GM13977 (cell line): ENCODE data around the gene PRKG2.

Experiments
- DNase-seq: peaks from one replicate; pipeline ENCODE4 v3.0.0; 2012; ENCODE audit warnings: low spot score
- in situ Hi-C: fragments of 300-500 bp; cut with MboI; formaldehyde crosslinking; loops from one replicate; pipeline ENCODE4 v1.12.0; 2022; ENCODE audit warnings: low sequenced_read_pairs, low pct_unique_long_range_greater_than_20kb, mixed read lengths, inconsistent platforms; ENCODE audit not compliant: unreplicated experiment
- TF ChIP-seq, protein P1 (sequence below): IDR thresholded peaks from 2 replicates; pipeline ENCODE4 v1.5.1; 2012; ENCODE audit warnings: mild to moderate bottlenecking, control low read depth; ENCODE audit not compliant: insufficient read depth; ENCODE audit errors: extremely low read depth, missing control alignments

PRKG2 gene

DNA sequence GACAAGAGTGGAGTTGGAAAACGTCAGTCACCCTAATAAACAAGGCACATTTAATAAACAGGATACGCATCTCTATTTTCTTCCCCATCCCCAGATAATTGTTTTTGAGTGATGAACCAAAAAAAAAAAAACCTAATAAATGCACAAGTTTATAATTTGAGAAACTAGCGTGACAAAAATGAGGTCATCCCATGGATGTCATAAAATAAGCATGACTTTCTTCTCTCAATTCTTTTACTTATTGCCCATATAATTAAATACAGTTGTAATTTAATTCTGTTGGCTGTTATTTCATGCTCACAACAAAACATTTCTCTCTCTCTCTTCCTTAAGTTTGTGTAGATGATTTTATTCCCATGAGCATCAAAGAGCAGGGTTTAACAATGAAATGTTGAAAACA, 20.7 kb downstream of the PRKG2 start:
- TF ChIP-seq, protein P1, sequence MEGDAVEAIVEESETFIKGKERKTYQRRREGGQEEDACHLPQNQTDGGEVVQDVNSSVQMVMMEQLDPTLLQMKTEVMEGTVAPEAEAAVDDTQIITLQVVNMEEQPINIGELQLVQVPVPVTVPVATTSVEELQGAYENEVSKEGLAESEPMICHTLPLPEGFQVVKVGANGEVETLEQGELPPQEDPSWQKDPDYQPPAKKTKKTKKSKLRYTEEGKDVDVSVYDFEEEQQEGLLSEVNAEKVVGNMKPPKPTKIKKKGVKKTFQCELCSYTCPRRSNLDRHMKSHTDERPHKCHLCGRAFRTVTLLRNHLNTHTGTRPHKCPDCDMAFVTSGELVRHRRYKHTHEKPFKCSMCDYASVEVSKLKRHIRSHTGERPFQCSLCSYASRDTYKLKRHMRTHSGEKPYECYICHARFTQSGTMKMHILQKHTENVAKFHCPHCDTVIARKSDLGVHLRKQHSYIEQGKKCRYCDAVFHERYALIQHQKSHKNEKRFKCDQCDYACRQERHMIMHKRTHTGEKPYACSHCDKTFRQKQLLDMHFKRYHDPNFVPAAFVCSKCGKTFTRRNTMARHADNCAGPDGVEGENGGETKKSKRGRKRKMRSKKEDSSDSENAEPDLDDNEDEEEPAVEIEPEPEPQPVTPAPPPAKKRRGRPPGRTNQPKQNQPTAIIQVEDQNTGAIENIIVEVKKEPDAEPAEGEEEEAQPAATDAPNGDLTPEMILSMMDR, result no peak
- in situ Hi-C loops, result no loop called here
- no peak for DNase-seq

DNA sequence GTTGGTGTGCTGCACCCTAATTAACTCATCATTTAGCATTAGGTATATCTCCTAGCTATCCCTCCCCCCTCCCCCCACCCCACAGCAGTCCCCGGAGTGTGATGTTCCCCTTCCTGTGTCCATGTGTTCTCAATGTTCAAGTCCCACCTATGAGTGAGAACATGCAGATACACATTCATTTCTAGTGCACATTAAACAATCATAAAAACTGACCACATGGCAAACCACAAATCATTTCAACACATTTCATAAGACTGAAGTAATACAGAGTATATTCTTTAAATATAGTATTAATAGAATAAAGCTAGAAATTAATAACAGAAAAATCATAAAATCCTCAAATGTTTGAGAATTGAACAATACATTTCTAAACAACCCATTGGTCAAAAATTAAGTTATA, 34.1 kb downstream of the PRKG2 start:
- no peak for DNase-seq
- TF ChIP-seq, protein P1, result no peak
- in situ Hi-C loops, result no loop called here

DNA sequence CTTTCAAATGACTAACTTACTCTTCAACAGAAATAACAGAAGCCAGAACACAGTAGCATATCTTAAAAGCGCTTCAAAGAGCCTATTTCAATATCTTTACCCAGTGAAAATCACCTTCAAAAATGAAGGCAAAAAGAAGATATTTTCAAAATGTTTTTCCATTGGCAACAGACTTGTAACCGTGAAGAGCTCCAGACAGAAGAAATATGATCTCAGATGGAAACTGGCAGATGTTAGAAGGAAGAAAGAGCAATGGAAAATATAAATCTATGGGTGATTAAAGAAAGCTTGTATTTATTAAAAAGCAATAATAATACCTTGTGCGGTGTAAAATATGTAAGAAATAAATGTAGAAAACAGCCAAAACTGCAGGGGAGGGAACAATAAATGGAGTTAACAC, 35.7 kb downstream of the PRKG2 start:
- DNase-seq, result no peak
- TF ChIP-seq, protein P1, result no peak
- in situ Hi-C loops, result no loop called here

DNA sequence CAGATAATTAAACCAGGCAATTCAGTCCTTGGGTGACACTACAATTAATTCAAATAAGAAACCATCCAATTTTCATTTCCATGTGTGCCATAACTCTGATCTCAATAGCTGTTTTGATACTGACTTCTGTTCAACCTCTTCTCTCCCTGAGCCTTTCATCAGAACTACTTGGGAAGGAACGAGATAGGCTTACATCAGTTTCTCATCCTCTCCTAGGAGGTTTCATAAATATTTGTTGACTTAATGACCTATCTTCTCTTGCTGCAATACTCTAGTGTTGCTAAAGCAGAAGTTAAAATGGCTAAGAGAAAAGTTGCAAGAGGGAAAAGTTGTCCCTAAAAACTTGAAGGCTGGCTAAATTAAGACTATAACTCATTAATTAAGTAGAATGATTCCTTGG, 41.8 kb downstream of the PRKG2 start:
- DNase-seq, result no peak
- in situ Hi-C loops, result no loop called here
- TF ChIP-seq, protein P1, result no peak

DNA sequence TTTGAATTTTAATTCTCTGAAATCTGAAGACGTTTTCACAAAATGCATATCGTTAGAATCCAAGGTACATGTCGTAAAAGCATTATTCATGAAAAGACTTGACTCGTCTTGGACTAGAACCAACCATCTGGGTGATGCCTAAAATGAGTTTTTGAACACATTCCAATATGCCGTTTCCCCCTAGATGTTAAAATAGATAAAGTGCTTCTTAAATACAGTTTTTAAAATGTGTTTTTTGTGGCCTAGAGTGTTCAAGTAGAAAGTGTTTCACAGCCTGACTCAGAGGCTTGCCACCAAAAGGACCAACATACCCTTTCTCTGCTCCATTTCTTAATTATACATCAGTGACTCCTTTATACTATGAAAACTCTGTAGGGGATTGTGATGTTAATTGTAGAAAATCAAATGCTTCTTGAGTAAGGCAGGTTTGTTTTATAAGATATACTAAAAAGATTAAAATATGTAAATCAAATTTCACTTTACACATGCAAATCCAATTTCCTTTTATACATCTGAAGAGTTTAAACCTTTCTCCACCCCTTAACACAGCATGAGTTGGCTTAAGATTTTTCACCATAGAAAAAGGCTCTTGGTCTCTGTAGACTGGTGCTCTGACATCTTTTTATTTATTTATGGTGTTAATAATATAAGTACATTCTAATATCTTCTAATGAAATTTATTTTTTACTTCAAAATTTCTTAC, 48.4 kb downstream of the PRKG2 start:
- no peak for DNase-seq
- TF ChIP-seq, protein P1, result no peak
- in situ Hi-C loops, result no loop called here

DNA sequence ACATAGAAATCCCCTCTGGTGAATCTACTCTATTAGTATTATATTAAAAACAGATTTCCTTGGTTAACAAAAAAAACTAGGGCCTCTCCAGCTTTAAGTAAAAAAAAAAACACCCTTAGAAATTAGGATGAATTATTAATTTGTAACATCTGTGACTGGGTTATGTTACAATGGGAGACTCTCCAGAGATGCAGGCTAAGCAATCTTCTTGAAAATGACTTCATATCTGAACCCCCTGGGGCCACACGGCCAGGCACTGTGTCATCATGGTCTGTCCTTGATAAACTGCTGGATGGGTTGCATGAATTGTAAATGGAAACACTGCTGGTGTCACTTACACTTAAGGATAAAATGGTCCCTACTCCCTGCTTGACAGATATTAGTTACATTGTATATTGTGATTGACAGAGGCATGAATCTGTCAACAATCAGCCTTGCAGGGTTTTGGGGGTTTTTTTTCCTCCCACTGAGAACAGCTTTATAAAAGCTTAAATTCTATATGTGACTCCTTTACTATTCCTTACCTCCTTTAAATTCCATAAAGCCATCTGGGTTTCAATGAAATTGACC, 49.1 kb downstream of the PRKG2 start:
- no peak for DNase-seq
- TF ChIP-seq, protein P1, result no peak
- in situ Hi-C loops, result no loop called here
